Endothelial cell of hepatic sinusoid (primary cell): Measurements from ENCODE around the gene SSX2IP.

Source experiments
- in situ Hi-C: cut with HindIII; loops from 2 replicates; pipeline ENCODE4 v1.10.0; 2017; ENCODE audit warnings: low sequenced_read_pairs

Gene SSX2IP

GRCh38 chr1:84711121-84711520 is 20.9 kb upstream of the SSX2IP start:
- in situ Hi-C loops, result no loop called here

GRCh38 chr1:84709131-84709530 is 18.9 kb upstream of the SSX2IP start:
- in situ Hi-C loops, result no loop called here

- in situ Hi-C loops, result no loop called here
Observed at GRCh38 chr1:84708031-84708430, 17.8 kb upstream of the SSX2IP start.

- in situ Hi-C loops, result no loop called here
Observed at GRCh38 chr1:84705513-84705912, 15.3 kb upstream of the SSX2IP start.

- in situ Hi-C loops, result no loop called here
Observed at GRCh38 chr1:84704872-84705417, 14.7 kb upstream of the SSX2IP start.

GRCh38 chr1:84703431-84703830 is 13.2 kb upstream of the SSX2IP start:
- in situ Hi-C loops, result no loop called here

GRCh38 chr1:84702143-84702542 is 11.9 kb upstream of the SSX2IP start:
- in situ Hi-C loops, result no loop called here

- in situ Hi-C loops, result no loop called here
Observed at GRCh38 chr1:84701376-84701775, 11.1 kb upstream of the SSX2IP start.

- in situ Hi-C loops, result no loop called here
Observed at GRCh38 chr1:84700070-84700469, 9.8 kb upstream of the SSX2IP start.

- in situ Hi-C loops, result no loop called here
Observed at GRCh38 chr1:84698151-84699110, 8.2 kb upstream of the SSX2IP start.

GRCh38 chr1:84693785-84694184 is 3.5 kb upstream of the SSX2IP start:
- in situ Hi-C loops, result no loop called here

GRCh38 chr1:84693005-84693404 is 2.7 kb upstream of the SSX2IP start:
- in situ Hi-C loops, result no loop called here

- in situ Hi-C loops, result no loop called here
Observed at GRCh38 chr1:84692391-84692790, 2.1 kb upstream of the SSX2IP start.

- in situ Hi-C loops, result no loop called here
Observed at GRCh38 chr1:84691122-84691783, 992 bp upstream of the SSX2IP start.

GRCh38 chr1:84689514-84690396 is 506 bp downstream of the SSX2IP start:
- in situ Hi-C loops, result no loop called here

GRCh38 chr1:84688463-84689061 is 1.7 kb downstream of the SSX2IP start:
- in situ Hi-C loops, result no loop called here

GRCh38 chr1:84687714-84688462 is 2.4 kb downstream of the SSX2IP start:
- in situ Hi-C loops, result no loop called here

GRCh38 chr1:84686223-84686622 is 4.0 kb downstream of the SSX2IP start:
- in situ Hi-C loops, result no loop called here

GRCh38 chr1:84683508-84683907 is 6.8 kb downstream of the SSX2IP start:
- in situ Hi-C loops, result no loop called here

GRCh38 chr1:84682047-84682446 is 8.2 kb downstream of the SSX2IP start:
- in situ Hi-C loops, result no loop called here
